ENCODE results near the gene ZC3H18.
"Not testable (repeated sequence)": the region's sequence is repeated elsewhere in the genome, so short reads cannot be mapped to it uniquely, and the experiment has no call there.

ZC3H18 gene

DNA sequence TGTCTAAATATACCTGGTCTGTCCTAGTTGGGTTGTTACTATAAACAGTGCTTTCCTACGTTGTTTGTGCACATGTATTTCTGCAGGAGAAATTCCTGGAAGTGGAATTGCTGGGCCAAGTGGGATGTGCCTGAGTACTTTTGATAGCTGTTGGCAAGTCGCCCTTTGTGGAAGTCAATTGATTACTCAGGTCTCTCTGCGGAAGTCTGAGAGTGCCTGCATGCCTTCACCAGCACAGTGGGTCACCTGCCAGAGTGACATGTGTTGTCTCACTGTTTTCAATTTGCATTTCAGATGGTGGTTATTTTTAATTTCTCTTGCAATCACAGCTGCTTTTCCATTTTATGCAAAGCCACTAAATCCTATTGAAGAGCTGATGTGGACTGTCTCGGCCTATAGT, 94.9 kb downstream of the ZC3H18 start:
- no peak overlapping the region for H3K27ac ChIP-seq
- DNase-seq (ENCODE audit: low read depth, low spot score), result no peak

GRCh38 chr16:88665570-88665969, 95.4 kb downstream of the ZC3H18 start:
- no peak for DNase-seq (ENCODE audit: low read depth, low spot score)

DNA sequence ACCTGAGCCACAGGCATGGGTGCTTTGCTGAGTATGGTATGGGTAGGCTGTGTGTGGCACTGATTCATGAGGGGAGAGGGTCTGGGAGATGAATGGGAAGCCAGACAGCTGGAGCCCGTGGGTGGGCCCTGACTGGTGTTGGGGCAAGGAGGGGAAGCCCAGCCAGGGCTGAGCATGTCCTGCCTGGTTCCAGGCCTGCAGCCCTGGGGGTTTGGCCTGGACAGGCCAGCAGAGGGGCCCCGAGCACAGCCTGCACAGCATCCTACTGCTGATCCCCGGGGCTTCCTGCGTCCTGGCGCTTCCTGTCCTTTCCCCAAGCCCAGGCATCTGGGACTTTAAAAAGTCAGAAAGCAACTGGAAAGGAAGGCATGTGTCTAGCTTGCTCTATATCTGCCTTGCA, 97.3 kb downstream of the ZC3H18 start:
- no peak for DNase-seq (ENCODE audit: low read depth, low spot score)
- H3K27ac ChIP-seq, result no peak overlapping the region

More at GRCh38 chr16:88665570-88665969, 95.4 kb downstream of the ZC3H18 start:
- H3K27ac ChIP-seq, result no peak overlapping the region

- DNase-seq (ENCODE audit: low read depth, low spot score); H3K27ac ChIP-seq: not testable (repeated sequence)
Observed at GRCh38 chr16:88669493-88669892, 99.3 kb downstream of the ZC3H18 start.

GRCh38 chr16:88669980-88670379, 99.8 kb downstream of the ZC3H18 start:
- no peak overlapping the region for H3K27ac ChIP-seq
- no peak for DNase-seq (ENCODE audit: low read depth, low spot score)

GRCh38 chr16:88671806-88672205, 101.6 kb downstream of the ZC3H18 start:
- DNase-seq (ENCODE audit: low read depth, low spot score), result no peak
- no peak overlapping the region for H3K27ac ChIP-seq

GRCh38 chr16:88672776-88673175, 102.6 kb downstream of the ZC3H18 start:
- H3K27ac ChIP-seq, result no peak overlapping the region
- DNase-seq (ENCODE audit: low read depth, low spot score), result no peak

DNA sequence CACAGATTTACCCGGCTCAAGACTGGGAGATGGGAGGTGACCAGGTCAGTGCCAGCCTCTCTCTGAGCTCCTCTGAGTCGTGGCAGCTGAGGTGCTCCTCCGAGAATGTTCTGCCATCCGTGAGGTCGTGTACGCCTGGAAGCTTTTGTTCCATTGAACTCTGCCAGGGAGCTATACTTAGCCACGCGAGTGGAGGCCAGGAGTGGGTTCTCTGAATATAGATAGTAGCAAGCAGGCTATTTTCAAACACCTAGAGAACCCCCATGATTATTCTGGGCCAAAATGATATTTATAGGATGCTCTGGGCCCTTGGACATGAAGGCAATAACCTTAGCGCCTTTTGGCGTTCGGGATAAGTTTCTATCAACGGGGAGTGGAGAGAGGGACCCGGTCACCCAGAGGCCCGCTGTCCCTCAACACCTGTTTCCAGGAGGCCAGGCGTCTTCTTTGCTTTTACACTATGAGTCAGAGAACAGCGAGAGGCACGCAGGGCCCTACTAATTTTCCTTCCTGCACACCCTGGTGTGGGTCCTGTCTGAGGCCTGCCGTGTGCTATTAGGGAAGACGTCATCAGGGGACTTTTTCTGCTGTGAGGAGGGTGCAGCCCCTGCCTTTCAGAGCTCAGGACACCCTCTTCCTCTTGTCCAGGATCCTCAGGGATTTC, 103.6 kb downstream of the ZC3H18 start:
- DNase-seq (ENCODE audit: low read depth, low spot score), result no peak

GRCh38 chr16:88676502-88677242, 106.5 kb downstream of the ZC3H18 start:
- no peak for DNase-seq (ENCODE audit: low read depth, low spot score)

More for the DNA sequence above, 103.6 kb downstream of the ZC3H18 start:
- no peak overlapping the region for H3K27ac ChIP-seq

DNA sequence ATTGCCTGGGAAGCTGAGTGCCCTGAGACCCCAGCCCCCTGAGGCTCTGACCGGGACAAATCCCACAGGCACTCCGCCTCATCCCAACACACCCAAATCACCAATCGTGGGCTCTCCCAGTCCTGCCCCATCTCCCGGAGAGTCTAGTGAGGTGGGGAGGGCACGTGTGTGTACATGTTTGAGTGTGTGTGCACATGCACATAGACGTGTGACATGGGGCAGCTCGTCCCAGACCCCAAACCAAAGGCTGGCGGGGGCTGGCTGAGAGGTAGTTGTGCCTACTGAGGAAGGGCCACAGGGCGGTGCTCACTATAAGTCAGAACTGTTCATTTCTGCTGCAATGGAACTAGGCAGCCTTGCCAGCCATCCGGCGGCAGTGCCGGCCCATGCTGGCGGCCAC, 107.5 kb downstream of the ZC3H18 start:
- no peak for DNase-seq (ENCODE audit: low read depth, low spot score)
- no peak overlapping the region for H3K27ac ChIP-seq

More at GRCh38 chr16:88676502-88677242, 106.5 kb downstream of the ZC3H18 start:
- no peak overlapping the region for H3K27ac ChIP-seq

- no peak for DNase-seq (ENCODE audit: low read depth, low spot score)
- H3K27ac ChIP-seq, result no peak overlapping the region
Observed at GRCh38 chr16:88678224-88678979, 108.2 kb downstream of the ZC3H18 start.

DNA sequence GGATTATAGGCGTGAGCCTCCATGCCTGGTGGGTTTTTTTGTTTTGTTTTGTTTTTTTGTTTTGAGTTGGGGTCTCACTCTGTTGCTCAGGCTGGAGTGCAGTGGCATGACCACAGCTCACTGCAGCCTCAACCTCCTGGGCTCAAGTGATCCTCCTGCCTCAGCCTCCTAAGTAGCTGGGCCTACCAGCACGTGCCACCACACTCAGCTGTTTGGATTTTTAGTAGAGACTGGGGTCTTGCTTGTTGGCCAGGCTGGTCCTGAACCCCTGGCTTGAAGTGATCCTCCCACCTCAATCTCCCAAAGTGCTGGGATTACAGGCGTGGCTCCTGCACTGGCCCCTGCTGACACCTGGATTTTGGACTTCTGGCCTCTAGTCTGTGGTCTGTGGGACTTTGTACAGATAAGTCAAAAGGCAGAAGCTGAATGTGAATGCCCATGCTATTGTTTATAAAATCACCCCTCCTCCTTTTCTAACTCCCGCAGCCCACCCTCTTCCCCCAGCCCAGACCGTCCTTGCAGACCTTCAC, 110.4 kb downstream of the ZC3H18 start:
- H3K27ac ChIP-seq, result no peak overlapping the region
- DNase-seq (ENCODE audit: low read depth, low spot score), result no peak

- no peak overlapping the region for H3K27ac ChIP-seq
Observed at GRCh38 chr16:88681084-88681680, 111.0 kb downstream of the ZC3H18 start.

More at GRCh38 chr16:88681084-88681680, 111.0 kb downstream of the ZC3H18 start:
- no peak for DNase-seq (ENCODE audit: low read depth, low spot score)
